Activated B cell treated with CpG ODN at 0.5 μM for 24 hours (primary cell): Measurements from ENCODE around the gene ADNP2. TPM values are rescaled to one million over a fixed set of nuclear protein-coding genes. Genes with fewer than 3 reads are reported as not detected.

Experiments used
- ATAC-seq: fragments of 200-7000 bp; cut with Tn5 transposase; one replicate; pipeline ENCODE4 v1.10.0; 2021; ENCODE audit warnings: low read depth, mild to moderate bottlenecking, moderate library complexity
- CTCF ChIA-PET: fragments of 350-600 bp; sonication (Branson Sonifier 250); formaldehyde crosslinking; loops from one replicate; lab custom pipeline; 2021; ENCODE audit warnings: antibody characterized with exemption; lab: Charles Lee
- POLR2A ChIA-PET: fragments of 350-600 bp; sonication (Branson Sonifier 250); formaldehyde crosslinking; loops from one replicate; lab custom pipeline; 2021; ENCODE audit warnings: antibody characterized with exemption; lab: Charles Lee
- DNase-seq: peaks from one replicate; pipeline ENCODE4 v3.0.0; 2022
- H3K27ac Mint-ChIP-seq: one replicate; pipeline ENCODE4 v1.8.0; 2020; ENCODE audit warnings: mixed read lengths
- H3K27me3 Mint-ChIP-seq: one replicate; pipeline ENCODE4 v1.8.0; 2021; ENCODE audit warnings: mixed read lengths
- H3K36me3 Mint-ChIP-seq: one replicate; pipeline ENCODE4 v1.8.0; 2021; ENCODE audit warnings: low read depth, mixed read lengths
- H3K4me1 Mint-ChIP-seq: one replicate; pipeline ENCODE4 v1.8.0; 2021; ENCODE audit warnings: mixed read lengths
- H3K4me3 Mint-ChIP-seq: one replicate; pipeline ENCODE4 v1.8.0; 2020; ENCODE audit warnings: mild to moderate bottlenecking, mixed read lengths
- H3K9me3 Mint-ChIP-seq: one replicate; pipeline ENCODE4 v1.8.0; 2020; ENCODE audit warnings: mixed read lengths
- CTCF ChIP-seq: fragments of 200-600 bp; IDR thresholded peaks from one replicate; pipeline ENCODE4 v1.8.0; 2022; ENCODE audit warnings: antibody characterized with exemption, mild to moderate bottlenecking
- intact Hi-C: fragments of 100-400 bp; cut with micrococcal nuclease; formaldehyde crosslinking; loops from one replicate; pipeline ENCODE4 v1.15.1; 2024
- total RNA-seq: library from RNA; stranded (reverse); gene quantifications from 2 replicates; pipeline ENCODE4 v1.2.3, GENCODE V29; 2022

ADNP2 gene
- total RNA-seq, 1 donor from 2014 or later = 19.7 TPM

GRCh38 chr18:80168346-80168745 lies 59.3 kb downstream of the ADNP2 start:
- peaks cover 12% of the 10 kb centered on the region for H3K9me3 Mint-ChIP-seq
- H3K4me1 Mint-ChIP-seq = peaks cover 2% of the 10 kb centered on the region
- ATAC-seq = no peak
- POLR2A ChIA-PET = no interaction called here
- H3K4me3 Mint-ChIP-seq = no peak overlapping the region
- no peak for DNase-seq
- CTCF ChIA-PET = interaction anchor here (1.2 kb wide), 1 partner anchor 8 kb away, joined by 3 read pairs; no protein-coding TSS in a partner anchor
- H3K27ac Mint-ChIP-seq = no peak overlapping the region
- no peaks in the 10 kb centered on the region for H3K36me3 Mint-ChIP-seq
- peaks cover 33% of the 10 kb centered on the region for H3K27me3 Mint-ChIP-seq
- no peak for TF ChIP-seq CTCF
- intact Hi-C loops = no loop called here

GRCh38 chr18:80168982-80169381 lies 59.9 kb downstream of the ADNP2 start:
- DNase-seq (no peak), ATAC-seq (no peak)
- CTCF ChIA-PET = interaction anchor here (1.2 kb wide), 1 partner anchor 9 kb away, joined by 3 read pairs; no protein-coding TSS in a partner anchor
- no peaks in the 10 kb centered on the region for H3K36me3 Mint-ChIP-seq
- TF ChIP-seq CTCF = no peak
- POLR2A ChIA-PET = no interaction called here
- intact Hi-C loops = no loop called here
- peaks cover 33% of the 10 kb centered on the region for H3K27me3 Mint-ChIP-seq
- H3K9me3 Mint-ChIP-seq = peaks cover 12% of the 10 kb centered on the region
- no peak overlapping the region for H3K27ac Mint-ChIP-seq
- no peak overlapping the region for H3K4me3 Mint-ChIP-seq
- H3K4me1 Mint-ChIP-seq = peaks cover 2% of the 10 kb centered on the region

GRCh38 chr18:80169607-80170006 lies 60.5 kb downstream of the ADNP2 start:
- Mint-ChIP-seq H3K27me3 (peaks cover 33% of the 10 kb centered on the region), H3K4me1 (peaks cover 2% of the 10 kb centered on the region), H3K36me3 (no peaks in the 10 kb centered on the region), H3K9me3 (peaks cover 8% of the 10 kb centered on the region), H3K4me3 (no peak overlapping the region), H3K27ac (no peak overlapping the region)
- CTCF ChIA-PET = interaction anchor here (1.2 kb wide), 1 partner anchor 10 kb away, joined by 3 read pairs; no protein-coding TSS in a partner anchor
- POLR2A ChIA-PET = no interaction called here
- intact Hi-C loops = no loop called here
- DNase-seq (no peak), ATAC-seq (no peak)
- no peak for TF ChIP-seq CTCF

- intact Hi-C loops = no loop called here
These were observed 61.5 kb downstream of the ADNP2 start for GRCh38 chr18:80170395-80171053.

More at GRCh38 chr18:80170395-80171053, 61.5 kb downstream of the ADNP2 start:
- Mint-ChIP-seq H3K4me1 (peaks cover 2% of the 10 kb centered on the region), H3K9me3 (peaks cover 2% of the 10 kb centered on the region), H3K4me3 (no peak overlapping the region), H3K27me3 (peaks cover 36% of the 10 kb centered on the region), H3K27ac (no peak overlapping the region), H3K36me3 (no peaks in the 10 kb centered on the region)
- CTCF ChIA-PET = interaction anchor here (1.2 kb wide), 1 partner anchor 13 kb away, joined by 6 read pairs; no protein-coding TSS in a partner anchor
- no peak for TF ChIP-seq CTCF
- POLR2A ChIA-PET = no interaction called here
- no peak for ATAC-seq
- no peak for DNase-seq
